Kidney epithelial cell (primary cell): ENCODE data around the gene FAM120B. TPM values are rescaled to one million over a fixed set of nuclear protein-coding genes. Genes with fewer than 3 reads are reported as not detected.

Experiments
- DNase-seq: peaks from one replicate; pipeline ENCODE4 v3.0.0-alpha.2; 2010; ENCODE audit warnings: low read depth
- H3K27me3 ChIP-seq: 2 replicates; pipeline ENCODE4 v1.6.0; 2011; ENCODE audit warnings: low read length; ENCODE audit not compliant: control insufficient read depth, insufficient read depth
- H3K36me3 ChIP-seq: 2 replicates; pipeline ENCODE4 v1.5.1; 2011; ENCODE audit warnings: low read length; ENCODE audit not compliant: control insufficient read depth, insufficient read depth
- H3K4me3 ChIP-seq: 2 replicates; pipeline ENCODE4 v1.5.1; 2011; ENCODE audit warnings: low read depth, mild to moderate bottlenecking, control low read depth, low read length
- total RNA-seq: library from RNA; depleted of rRNA; stranded (reverse); fragments of >200 nt; gene quantifications from 2 replicates; pipeline ENCODE4 v1.2.3, GENCODE V29; 2015
- TF ChIP-seq, protein P1 (sequence below): IDR thresholded peaks from 2 replicates; pipeline ENCODE4 v1.5.1; 2011; ENCODE audit warnings: mild to moderate bottlenecking, moderate library complexity, low read length, control low read depth, inconsistent platforms; ENCODE audit not compliant: insufficient read depth, poor library complexity, severe bottlenecking

Gene FAM120B
- total RNA-seq, 1 donor from 2014 or later: 12.4 TPM

DNA sequence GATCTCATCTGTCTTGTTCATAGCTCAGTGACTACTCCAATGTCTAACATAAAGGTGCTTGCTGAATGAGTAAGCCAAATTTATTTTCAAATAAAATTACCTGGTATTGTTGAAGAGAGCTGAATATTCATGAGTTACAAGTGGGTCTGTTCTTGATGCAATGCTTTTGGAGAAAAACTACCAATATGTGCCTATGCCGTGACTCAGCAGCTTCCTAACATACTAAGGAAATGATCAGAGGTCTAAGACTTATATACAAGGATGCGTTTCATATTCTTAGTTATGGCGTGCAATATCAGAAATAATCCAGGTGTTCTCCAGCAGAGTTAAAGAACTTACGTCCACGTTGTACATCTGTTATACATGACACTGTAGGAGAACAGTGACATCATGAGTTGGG is 5.1 kb downstream of the FAM120B start:
- H3K4me3 ChIP-seq: no peak overlapping the region
- DNase-seq: no peak
- H3K27me3 ChIP-seq: no peaks in the 10 kb centered on the region
- TF ChIP-seq, protein P1, sequence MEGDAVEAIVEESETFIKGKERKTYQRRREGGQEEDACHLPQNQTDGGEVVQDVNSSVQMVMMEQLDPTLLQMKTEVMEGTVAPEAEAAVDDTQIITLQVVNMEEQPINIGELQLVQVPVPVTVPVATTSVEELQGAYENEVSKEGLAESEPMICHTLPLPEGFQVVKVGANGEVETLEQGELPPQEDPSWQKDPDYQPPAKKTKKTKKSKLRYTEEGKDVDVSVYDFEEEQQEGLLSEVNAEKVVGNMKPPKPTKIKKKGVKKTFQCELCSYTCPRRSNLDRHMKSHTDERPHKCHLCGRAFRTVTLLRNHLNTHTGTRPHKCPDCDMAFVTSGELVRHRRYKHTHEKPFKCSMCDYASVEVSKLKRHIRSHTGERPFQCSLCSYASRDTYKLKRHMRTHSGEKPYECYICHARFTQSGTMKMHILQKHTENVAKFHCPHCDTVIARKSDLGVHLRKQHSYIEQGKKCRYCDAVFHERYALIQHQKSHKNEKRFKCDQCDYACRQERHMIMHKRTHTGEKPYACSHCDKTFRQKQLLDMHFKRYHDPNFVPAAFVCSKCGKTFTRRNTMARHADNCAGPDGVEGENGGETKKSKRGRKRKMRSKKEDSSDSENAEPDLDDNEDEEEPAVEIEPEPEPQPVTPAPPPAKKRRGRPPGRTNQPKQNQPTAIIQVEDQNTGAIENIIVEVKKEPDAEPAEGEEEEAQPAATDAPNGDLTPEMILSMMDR: no peak
- H3K36me3 ChIP-seq: no peaks in the 10 kb centered on the region

DNA sequence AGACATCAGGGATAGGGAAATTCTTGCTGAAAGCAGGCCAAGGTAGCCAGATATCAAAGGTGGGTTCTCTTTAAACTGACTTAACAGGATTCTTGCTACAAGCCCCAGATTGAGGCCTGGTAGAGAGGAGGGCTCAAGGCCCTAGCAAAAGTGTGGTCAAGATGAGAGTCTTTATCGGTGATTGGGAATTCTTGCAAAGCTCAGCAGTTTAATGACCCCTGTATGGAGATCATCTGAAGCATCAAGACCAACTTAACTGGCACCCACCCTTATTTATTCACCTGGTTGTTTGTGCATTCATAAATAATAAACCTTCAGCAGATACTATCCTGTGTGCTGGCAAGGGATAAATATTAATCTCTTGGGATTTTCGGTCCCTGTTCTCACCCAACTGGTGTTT is 6.3 kb downstream of the FAM120B start:
- TF ChIP-seq, protein P1: no peak
- no peak for DNase-seq
- H3K4me3 ChIP-seq: no peak overlapping the region
- H3K27me3 ChIP-seq: no peaks in the 10 kb centered on the region
- H3K36me3 ChIP-seq: no peaks in the 10 kb centered on the region

DNA sequence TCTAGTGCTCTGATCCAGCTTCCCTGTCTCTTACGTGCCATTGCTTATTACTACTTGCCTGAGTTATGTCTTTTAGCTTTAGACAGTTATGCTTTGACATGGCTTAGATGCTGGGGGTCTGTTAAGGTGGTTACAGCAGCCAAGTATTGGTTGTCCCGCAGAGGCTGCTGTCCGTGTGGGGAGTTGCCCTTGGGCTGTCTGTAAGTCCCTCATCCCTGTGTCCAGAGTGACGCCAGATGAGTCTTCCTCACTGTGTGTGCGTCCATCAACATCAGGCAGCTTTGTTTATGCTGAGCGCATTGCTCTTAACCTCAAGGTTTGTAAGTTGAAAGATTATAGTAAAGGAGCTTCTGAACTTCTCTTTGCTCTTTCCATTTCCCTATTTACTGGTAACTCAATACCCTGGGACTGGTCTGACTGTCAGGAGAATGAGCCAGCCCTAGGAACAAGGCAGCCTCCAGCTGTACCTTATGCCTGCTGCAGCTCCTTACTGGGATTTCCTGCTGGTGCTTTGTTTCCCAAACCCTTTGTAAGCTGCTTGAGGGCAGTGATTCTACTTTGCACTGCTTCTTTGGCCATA is 7.2 kb downstream of the FAM120B start:
- no peaks in the 10 kb centered on the region for H3K36me3 ChIP-seq
- H3K4me3 ChIP-seq: no peak overlapping the region
- no peaks in the 10 kb centered on the region for H3K27me3 ChIP-seq
- TF ChIP-seq, protein P1: no peak
- no peak for DNase-seq

DNA sequence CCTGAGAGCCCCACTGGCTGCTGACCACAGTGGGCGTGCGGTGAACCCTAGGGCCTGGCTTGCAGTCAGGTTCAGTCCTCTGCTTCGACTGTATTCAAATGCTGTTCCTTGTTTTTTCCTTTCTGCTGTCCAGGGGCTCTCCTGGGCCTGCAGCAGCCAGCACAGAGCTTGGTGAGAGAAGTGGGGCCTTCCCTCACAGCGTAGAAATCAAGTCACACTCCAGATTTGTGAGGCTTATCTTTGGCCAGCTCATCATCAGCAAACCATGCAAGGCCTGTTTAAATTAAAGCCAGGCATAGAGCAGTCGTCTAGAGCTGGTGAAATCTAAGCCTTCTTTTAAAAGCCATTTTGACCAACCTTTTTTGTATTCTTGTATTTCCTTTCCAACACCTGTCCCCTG is 8.4 kb downstream of the FAM120B start:
- H3K27me3 ChIP-seq: no peaks in the 10 kb centered on the region
- H3K4me3 ChIP-seq: no peak overlapping the region
- no peak for DNase-seq
- H3K36me3 ChIP-seq: no peaks in the 10 kb centered on the region
- TF ChIP-seq, protein P1: no peak

DNA sequence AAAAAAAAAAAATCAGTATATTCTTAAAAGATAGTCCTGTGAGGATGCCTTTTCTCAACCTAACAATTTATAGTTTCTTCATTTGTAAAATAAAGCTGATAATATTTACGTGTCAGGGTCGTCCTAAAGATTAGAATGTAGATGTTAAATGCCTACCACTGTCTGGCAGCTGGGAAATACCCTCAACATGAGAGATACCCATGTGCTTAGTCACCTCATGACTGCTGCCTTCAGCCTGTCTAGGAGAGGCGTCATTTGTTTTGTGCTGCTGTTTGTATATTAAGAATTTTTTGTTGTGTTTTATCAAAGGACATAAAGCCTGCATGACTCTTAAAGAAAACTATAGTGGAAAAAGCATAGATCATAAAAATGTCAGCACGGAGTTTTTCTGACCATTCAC is 9.5 kb downstream of the FAM120B start:
- H3K4me3 ChIP-seq: no peak overlapping the region
- TF ChIP-seq, protein P1: no peak
- no peaks in the 10 kb centered on the region for H3K27me3 ChIP-seq
- no peak for DNase-seq
- H3K36me3 ChIP-seq: no peaks in the 10 kb centered on the region

DNA sequence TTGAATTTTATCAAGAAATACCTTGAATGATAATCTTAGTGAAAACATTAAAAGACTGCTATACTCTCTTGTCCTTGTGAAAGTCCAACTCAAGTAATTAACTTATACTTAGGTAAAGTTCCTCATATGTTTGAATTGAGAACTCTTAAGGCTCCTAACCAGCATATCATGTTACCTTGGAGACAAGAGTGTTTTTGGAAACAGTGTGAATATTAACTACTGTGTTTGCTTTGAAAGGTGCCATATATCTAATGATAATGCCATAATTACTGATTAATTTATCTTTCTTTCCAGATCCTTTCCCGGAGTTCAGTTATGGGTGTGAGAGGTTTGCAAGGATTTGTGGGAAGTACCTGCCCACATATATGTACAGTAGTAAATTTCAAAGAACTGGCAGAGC is 10.5 kb downstream of the FAM120B start:
- TF ChIP-seq, protein P1: no peak
- no peak for DNase-seq
- no peaks in the 10 kb centered on the region for H3K27me3 ChIP-seq
- H3K36me3 ChIP-seq: no peaks in the 10 kb centered on the region
- H3K4me3 ChIP-seq: no peak overlapping the region
